Heart left ventricle (tissue), 16 donors: ENCODE data around the gene SORT1. TPM values are rescaled to one million over a fixed set of nuclear protein-coding genes. Genes with fewer than 3 reads are reported as not detected.

Experiments
- ATAC-seq, 4 donors: fragments of 200-7000 bp; cut with Tn5 transposase; one replicate each; pipeline ENCODE4 v1.9.1; 2020 to 2022; ENCODE audit warnings: moderate library complexity in 4 of 4, mild to moderate bottlenecking in 3 of 4, moderate number of reproducible peaks in 1 of 4
- DNase-seq, 5 donors: peaks; one replicate each; pipeline ENCODE4 v3.0.0-alpha.2; 2020
- H3K27ac ChIP-seq, 12 donors: fragments of 200-600 bp; sonication (generic) in 4 of 12; one replicate each; pipeline versions ENCODE4 v1.5.0 to v1.8.0; 2016 to 2022; ENCODE audit warnings: mild to moderate bottlenecking in 2 of 12
- H3K27me3 ChIP-seq, 9 donors: fragments of 200-600 bp; sonication (generic) in 2 of 9; one replicate each; pipeline versions ENCODE4 v1.5.1 to v1.8.0; 2016 to 2022; ENCODE audit warnings: mild to moderate bottlenecking in 3 of 9
- H3K36me3 ChIP-seq, 9 donors: fragments of 200-600 bp; sonication (generic) in 2 of 9; one replicate each; pipeline versions ENCODE4 v1.5.0 to v1.8.0; 2018 to 2022; ENCODE audit warnings: mild to moderate bottlenecking in 2 of 9
- H3K4me1 ChIP-seq, 12 donors: fragments of 200-600 bp; sonication (generic) in 4 of 12; one replicate each; pipeline versions ENCODE4 v1.5.0 to v1.8.0; 2016 to 2022; ENCODE audit warnings: mild to moderate bottlenecking in 3 of 12
- H3K4me3 ChIP-seq, 12 donors: fragments of 200-600 bp; sonication (generic) in 4 of 12; one replicate each; pipeline versions ENCODE4 v1.5.0 to v1.8.0; 2017 to 2022; ENCODE audit warnings: mild to moderate bottlenecking in 9 of 12, moderate library complexity in 4 of 12
- H3K9me3 ChIP-seq, 12 donors: fragments of 200-600 bp; sonication (generic) in 4 of 12; one replicate each; pipeline versions ENCODE4 v1.5.0 to v1.8.0; 2016 to 2022; ENCODE audit warnings: mild to moderate bottlenecking in 1 of 12
- CTCF ChIP-seq, 12 donors: fragments of 200-600 bp; sonication (generic) in 4 of 12; IDR thresholded peaks; one replicate each; pipeline versions ENCODE4 v1.5.0 to v1.8.0; 2018 to 2022; ENCODE audit warnings: antibody characterized with exemption in 12 of 12, mild to moderate bottlenecking in 5 of 12
- POLR2A ChIP-seq, 2 donors: fragments of 450-650 bp; IDR thresholded peaks; one replicate each; pipeline ENCODE4 v1.6.1; 2017; ENCODE audit warnings: antibody characterized with exemption in 2 of 2, mild to moderate bottlenecking in 2 of 2, moderate library complexity in 2 of 2
- WGBS, 4 donors: extraction: QIAGEN DNeasy Blood & Tissue Kit in 2 of 4; methylation state at CpG; one replicate each; pipeline versions ENCODE4 v1.1.5 to v1.1.7; 2013 to 2018; 5-methylcytosine and 5-hydroxymethylcytosine counted together
- intact Hi-C, 10 donors: fragments of 100-400 bp; cut with DNase I; formaldehyde crosslinking; loops; one replicate each; pipeline versions ENCODE4 v1.11.1 to v1.14.2; 2022
- polyA plus RNA-seq, 2 donors: library from polyadenylated mRNA; stranded (reverse); fragments of 200-250 nt; gene quantifications; one replicate each; pipeline ENCODE4 v1.2.3, GENCODE V29; 2013
- total RNA-seq, 9 donors: library from RNA; depleted of rRNA in 2 of 9; stranded (reverse); fragments of >200 nt in 2 of 9; fragmentation: NEBNext Ultra II Directional in 3 of 9; extraction: Animal tissue kit (Norgen Biotek cat#: 25700) in 3 of 9; gene quantifications; one replicate each; pipeline versions ENCODE4 v1.1.0 to v1.2.4, GENCODE V29; 2016 to 2023
- donor health status: ischemic (EF 13 %, LVEDD 7.1; RV severe dilation, severe dysfunction).
- donor health status: healthy with polysubstance abuse.
- donor health status: DM: no; HTN: yes; CAD: no.
- donor health status: DM: no; HTN: no; CAD: no.
- donor health status: ischemic (EF 25% LVEDD 6.9; RV normal size, moderate dysfunction).
- donor health status: ischemic (EF 25% LVEDD 5.7; RV mildly dilated, moderate dysfunction).
- donor health status: healthy.
- donor health status: DM: yes; HTN: yes; CAD: no.
- donor health status: ischemic (EF 35%, LVEDD 5.7; RV mildly dilated, moderate dysfunction).
- donor health status: nonischemic (EF 11% LVEDD 7.7; RV severe dilation, severe dysfunction).
- donor health status: DM: yes; HTN: yes; CAD: no.
- donor health status: PGD.
- donor health status: ischemic (EF 29% LVEDD 5.4; RV normal size, mild dysfunction).
- donor health status: nonischemic (EF 23%, LVEDD 6.1; RV moderate dilation, normal function).

Gene SORT1
- total and polyA plus RNA-seq, 11 donors = 36.9 to 346 (median 145) TPM

DNA sequence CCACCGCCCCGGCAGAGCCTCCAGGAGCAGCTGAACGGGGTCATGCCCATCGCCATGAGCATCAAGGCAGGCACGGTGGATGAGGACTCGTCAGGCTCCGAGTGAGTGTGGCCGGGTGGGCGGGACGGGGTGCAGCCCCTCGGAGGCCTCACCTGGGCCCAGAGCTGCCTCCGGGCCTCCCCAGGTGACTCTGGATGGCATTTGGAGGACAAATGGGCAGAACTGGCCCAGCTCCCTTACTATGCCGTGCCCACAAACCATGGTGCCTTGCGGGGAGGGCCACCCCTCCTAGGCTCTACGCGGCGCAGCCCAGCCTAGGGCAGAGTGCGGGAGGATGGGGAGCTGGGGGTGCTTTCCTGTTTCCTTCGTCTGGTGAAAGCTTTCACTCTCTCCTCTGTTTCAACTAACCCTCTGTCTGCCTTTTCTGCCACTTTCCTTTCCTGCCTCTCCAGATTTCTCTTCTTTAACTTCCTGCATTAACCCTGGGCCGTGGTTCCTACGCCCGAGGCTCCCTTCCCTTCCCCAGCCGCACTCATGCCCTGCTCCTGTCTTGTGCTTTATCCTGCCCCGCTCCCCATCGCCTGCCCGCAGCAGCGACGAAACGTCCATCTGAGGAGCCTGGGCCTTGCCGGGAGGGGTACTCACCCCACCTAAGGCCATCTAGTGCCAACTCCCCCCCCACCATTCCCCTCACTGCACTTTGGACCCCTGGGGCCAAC, 124.0 kb downstream of the SORT1 start:
- 83 to 88% (median 86%) methylated on average over 20 to 30 of the region's 30 CpGs for WGBS, 4 donors
- DNase-seq = no peak
- Histone ChIP-seq H3K9me3 (no peaks in the 10 kb centered on the region), H3K4me1 (peaks cover 0 to 7% (median 1%) of the 10 kb centered on the region in 12 donors), H3K27ac (no peak overlapping the region), H3K27me3 (no peaks in the 10 kb centered on the region), H3K4me3 (no peak overlapping the region), H3K36me3 (no peaks in the 10 kb centered on the region)
- ATAC-seq = no peak
- TF ChIP-seq POLR2A (IDR thresholded peaks at IDR 0.05) (no peak), CTCF (IDR thresholded peaks at IDR 0.05) (no peak)
- intact Hi-C loops = loop anchor here in 1 of 10 donors (10.0 kb wide), 1 partner anchor 261 kb away; the partner anchor contains the start of gene GPR61

DNA sequence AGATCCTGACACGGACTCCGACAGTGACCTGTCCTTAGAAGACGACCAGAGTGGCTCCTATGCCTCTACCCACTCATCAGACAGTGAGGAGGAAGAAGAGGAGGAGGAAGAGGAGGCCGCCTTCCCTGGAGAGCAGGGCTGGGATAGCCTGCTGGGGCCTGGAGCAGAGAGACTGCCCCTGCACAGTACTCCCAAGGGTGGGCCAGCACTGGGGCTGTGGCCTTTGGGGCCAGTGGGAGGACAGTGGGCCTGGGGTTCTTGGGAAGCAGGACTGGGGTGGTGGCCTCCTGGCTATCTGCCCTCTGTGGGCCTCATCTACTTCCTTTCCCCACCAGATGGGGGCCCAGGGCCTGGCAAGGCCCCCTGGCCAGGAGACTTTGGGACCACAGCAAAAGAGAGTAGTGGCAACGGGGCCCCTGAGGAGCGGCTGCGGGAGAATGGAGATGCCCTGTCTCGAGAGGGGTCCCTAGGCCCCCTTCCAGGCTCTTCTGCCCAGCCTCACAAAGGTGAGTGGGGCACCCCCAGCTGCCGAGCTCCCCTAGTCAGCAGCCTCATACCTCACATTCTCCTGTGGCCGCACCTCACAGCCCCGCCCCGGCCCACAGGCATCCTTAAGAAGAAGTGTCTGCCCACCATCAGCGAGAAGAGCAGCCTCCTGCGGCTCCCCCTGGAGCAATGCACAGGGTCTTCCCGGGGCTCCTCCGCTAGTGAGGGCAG, 124.7 kb downstream of the SORT1 start:
- no peaks in the 10 kb centered on the region for H3K9me3 ChIP-seq
- ATAC-seq = peak in 1 of 4 donors; percentile 19
- WGBS, 4 donors = 83 to 90% (median 86%) methylated on average over 9 to 16 of the region's 16 CpGs
- peak overlapping the region in 1 of 12 donors; percentile 11 for H3K27ac ChIP-seq
- H3K36me3 ChIP-seq = no peaks in the 10 kb centered on the region
- H3K4me1 ChIP-seq = peaks cover 0 to 7% (median 1%) of the 10 kb centered on the region in 12 donors
- TF ChIP-seq POLR2A (IDR thresholded peaks at IDR 0.05) (no peak), CTCF (IDR thresholded peaks at IDR 0.05) (no peak)
- DNase-seq = no peak
- intact Hi-C loops = loop anchor here in 1 of 10 donors (10.0 kb wide), 1 partner anchor 262 kb away; the partner anchor contains the start of gene GPR61
- H3K4me3 ChIP-seq = no peak overlapping the region
- no peaks in the 10 kb centered on the region for H3K27me3 ChIP-seq

DNA sequence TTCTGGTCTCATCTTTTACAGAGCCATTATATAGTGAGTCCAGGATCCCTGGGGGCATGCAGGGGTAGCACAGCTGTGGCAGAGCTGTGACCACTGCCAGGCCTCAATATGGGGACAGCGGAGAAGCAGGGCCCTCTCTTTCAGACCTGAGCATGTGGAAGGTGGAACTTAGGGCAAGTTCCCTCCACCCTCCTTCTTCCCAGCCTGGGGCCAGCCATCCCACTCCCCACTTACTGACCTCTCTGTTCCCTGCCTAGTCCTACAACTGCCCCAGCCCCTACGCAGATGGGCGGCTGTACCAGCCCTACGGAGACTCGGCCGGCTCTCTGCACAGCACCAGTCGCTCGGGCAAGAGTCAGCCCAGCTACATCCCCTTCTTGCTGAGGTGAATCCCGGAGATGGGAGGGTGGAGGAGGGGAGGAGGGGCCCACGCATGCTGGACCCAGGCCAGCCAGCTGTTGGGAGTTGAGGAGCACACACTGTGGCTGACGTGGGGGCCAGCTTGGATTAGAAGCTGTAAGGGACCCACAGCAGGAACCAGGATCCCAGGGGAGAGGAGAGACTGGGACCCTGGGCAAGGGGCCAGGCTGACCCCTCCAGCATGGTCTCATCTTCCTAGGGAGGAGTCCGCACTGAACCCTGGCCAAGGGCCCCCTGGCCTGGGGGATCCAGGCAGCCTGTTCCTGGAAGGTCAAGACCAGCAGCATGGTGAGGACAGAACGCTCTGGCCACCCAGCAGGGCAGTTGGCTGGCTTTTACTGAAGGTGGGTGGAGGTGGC, 125.5 kb downstream of the SORT1 start:
- ATAC-seq = peak in 1 of 4 donors; percentile 16

More for the DNA sequence above, 125.5 kb downstream of the SORT1 start:
- peaks cover 0 to 3% (median under 1%) of the 10 kb centered on the region in 12 donors for H3K4me1 ChIP-seq
- H3K27me3 ChIP-seq = no peaks in the 10 kb centered on the region
- intact Hi-C loops = loop anchor here in 1 of 10 donors (10.0 kb wide), 1 partner anchor 263 kb away; the partner anchor contains the start of gene GPR61
- 78 to 85% (median 81%) methylated on average over 12 to 13 of the region's 13 CpGs for WGBS, 4 donors
- H3K4me3 ChIP-seq = no peak overlapping the region
- DNase-seq = peak in 2 of 5 donors; percentile 56 to 61
- no peaks in the 10 kb centered on the region for H3K9me3 ChIP-seq
- TF ChIP-seq POLR2A (IDR thresholded peaks at IDR 0.05) (no peak), CTCF (IDR thresholded peaks at IDR 0.05) (no peak)
- H3K36me3 ChIP-seq = no peaks in the 10 kb centered on the region
- no peak overlapping the region for H3K27ac ChIP-seq
